ENCODE measurements around the gene BRAT1.

The BRAT1 gene

DNA sequence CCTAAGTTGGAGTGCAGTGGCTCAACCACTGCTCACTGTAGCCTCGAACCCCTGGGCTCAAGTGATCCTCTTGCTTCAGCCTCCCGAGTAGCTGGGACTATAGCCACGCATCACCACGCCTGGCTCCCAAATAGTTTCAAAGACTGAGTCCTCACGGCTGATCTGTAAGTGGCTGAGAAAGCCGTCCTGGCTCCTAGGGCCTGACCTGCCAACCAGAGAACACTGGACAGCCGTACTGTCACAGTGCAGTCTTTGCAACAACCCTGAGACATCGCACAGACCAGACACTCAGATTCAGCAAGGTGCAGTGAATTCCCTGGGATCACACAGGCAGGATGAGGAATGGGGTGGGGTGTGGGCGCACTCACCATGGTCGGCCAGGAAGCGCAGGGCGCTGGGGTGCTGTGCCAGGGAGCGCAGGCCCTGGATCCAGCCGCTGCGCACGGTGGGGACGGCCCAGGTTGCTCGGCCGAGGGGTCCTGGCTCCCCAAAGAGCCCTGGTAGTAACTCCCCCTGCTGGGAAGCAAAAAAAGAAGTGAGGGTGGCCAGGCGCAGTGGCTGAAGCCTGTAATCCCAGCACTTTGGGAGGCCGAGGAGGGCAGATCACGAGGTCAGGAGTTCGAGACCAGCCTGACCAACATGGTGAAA, 10.7 kb downstream of the BRAT1 start:
- no peak for DNase-seq (ENCODE audit: extremely low read depth, low read depth)
- no peak for TF ChIP-seq CTCF (IDR thresholded peaks at IDR 0.05; ENCODE audit: low read depth, low read length)

GRCh38 chr7:2542916-2543871, 12.1 kb downstream of the BRAT1 start:
- no peak for DNase-seq (ENCODE audit: extremely low read depth, low read depth)
- no peak for TF ChIP-seq CTCF (IDR thresholded peaks at IDR 0.05; ENCODE audit: low read depth, low read length)

GRCh38 chr7:2542011-2542915, 13.1 kb downstream of the BRAT1 start:
- DNase-seq (ENCODE audit: extremely low read depth, low read depth), result no peak
- no peak for TF ChIP-seq CTCF (IDR thresholded peaks at IDR 0.05; ENCODE audit: low read depth, low read length)

DNA sequence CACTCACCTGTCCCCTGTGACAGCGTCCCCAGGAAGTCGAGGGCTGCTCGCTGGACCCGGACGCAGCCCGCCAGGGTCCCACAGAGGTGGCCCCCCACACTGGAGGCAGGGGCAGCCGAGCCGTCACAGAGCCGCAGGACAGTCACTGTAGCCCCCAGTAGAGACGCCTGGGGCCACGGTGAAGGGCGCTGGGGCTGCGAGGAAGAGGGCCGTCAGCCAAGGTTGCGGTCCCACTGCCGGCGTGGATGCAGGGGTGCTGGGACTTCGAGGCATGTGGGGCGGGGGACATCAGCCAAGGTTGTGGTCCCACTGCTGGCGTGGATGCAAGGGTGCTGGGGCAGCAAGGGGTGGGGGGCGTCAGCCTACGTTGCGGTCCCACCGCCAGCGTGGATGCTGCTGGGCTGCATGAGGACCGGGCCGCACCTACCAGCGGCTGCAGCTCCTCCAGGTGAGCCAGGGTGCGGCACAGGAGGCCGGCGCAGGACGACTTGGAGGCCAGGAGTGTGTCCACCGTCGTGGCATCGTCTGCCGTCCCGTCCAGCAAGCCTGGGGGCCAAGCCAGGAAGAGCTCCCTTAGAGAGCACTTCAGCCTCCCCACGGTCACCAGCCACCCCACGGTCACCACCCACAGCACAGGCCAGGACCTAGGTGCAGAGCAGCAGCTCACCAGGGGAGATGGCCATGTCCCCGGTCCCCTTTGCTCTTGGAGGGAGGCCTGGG, 13.9 kb downstream of the BRAT1 start:
- DNase-seq (ENCODE audit: extremely low read depth, low read depth), result no peak
- no peak for TF ChIP-seq CTCF (IDR thresholded peaks at IDR 0.05; ENCODE audit: low read depth, low read length)

GRCh38 chr7:2540641-2541051, 14.7 kb downstream of the BRAT1 start:
- no peak for TF ChIP-seq CTCF (IDR thresholded peaks at IDR 0.05; ENCODE audit: low read depth, low read length)
- DNase-seq (ENCODE audit: extremely low read depth, low read depth), result no peak

DNA sequence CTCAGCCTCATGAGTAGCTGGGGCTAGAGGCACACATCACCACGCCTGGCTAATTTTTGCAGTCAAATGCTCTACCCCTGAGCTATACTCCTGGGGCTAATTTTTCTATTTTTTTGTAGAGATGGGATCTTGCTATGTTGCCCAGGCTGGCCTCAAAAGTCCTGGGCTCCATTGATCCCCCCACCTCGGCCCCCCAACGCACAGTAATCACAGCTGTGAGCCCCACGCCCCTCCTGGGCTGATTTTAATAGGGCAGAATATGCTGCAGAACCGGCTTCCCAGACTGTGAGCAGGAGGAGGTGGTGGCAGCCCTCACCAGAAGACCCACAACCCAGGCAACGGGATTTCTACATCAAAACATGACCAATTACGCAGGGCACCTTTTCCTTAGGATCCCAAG, 15.2 kb downstream of the BRAT1 start:
- no peak for DNase-seq (ENCODE audit: extremely low read depth, low read depth)
- TF ChIP-seq CTCF (IDR thresholded peaks at IDR 0.05; ENCODE audit: low read depth, low read length), result no peak

All from AG09319 (cell line).